A172 (cell line): ENCODE measurements around the gene MYO7B. TPM values are rescaled to one million over a fixed set of nuclear protein-coding genes. Genes with fewer than 3 reads are reported as not detected.

Source experiments
- DNase-seq: peaks from one replicate; pipeline ENCODE4 v3.0.0-alpha.2; 2015; ENCODE audit warnings: low spot score
- total RNA-seq: library from RNA; depleted of rRNA; stranded (reverse); fragments of >200 nt; shearing (Covaris generic); gene quantifications from 2 replicates; pipeline ENCODE4 v1.2.3, GENCODE V29; 2014

The MYO7B gene
- total RNA-seq, 1 experiment from 2014 or later, result 6.1 TPM

GRCh38 chr2:127661072-127661649 lies 125.7 kb downstream of the MYO7B start:
- DNase-seq, result no peak

- DNase-seq, result peak; percentile 55
These were observed 126.5 kb downstream of the MYO7B start for GRCh38 chr2:127661949-127662510.

- no peak for DNase-seq
These were observed 127.6 kb downstream of the MYO7B start for GRCh38 chr2:127662937-127663565.

- DNase-seq, result no peak
These were observed 128.1 kb downstream of the MYO7B start for GRCh38 chr2:127663566-127664064.

GRCh38 chr2:127664065-127664894 lies 128.8 kb downstream of the MYO7B start:
- no peak for DNase-seq

- DNase-seq, result no peak
These were observed 129.4 kb downstream of the MYO7B start for GRCh38 chr2:127664895-127665225.

- DNase-seq, result no peak
These were observed 129.9 kb downstream of the MYO7B start for GRCh38 chr2:127665267-127665893.

- DNase-seq, result no peak
These were observed 133.6 kb downstream of the MYO7B start for GRCh38 chr2:127669056-127669455.

GRCh38 chr2:127670055-127670956 lies 134.8 kb downstream of the MYO7B start:
- no peak for DNase-seq

GRCh38 chr2:127670957-127671290 lies 135.4 kb downstream of the MYO7B start:
- no peak for DNase-seq

- no peak for DNase-seq
These were observed 136.2 kb downstream of the MYO7B start for GRCh38 chr2:127671557-127672302.

GRCh38 chr2:127672341-127673224 lies 137.1 kb downstream of the MYO7B start:
- DNase-seq, result no peak

GRCh38 chr2:127673291-127674069 lies 138.0 kb downstream of the MYO7B start:
- no peak for DNase-seq

- peak; percentile 25 for DNase-seq
These were observed 139.0 kb downstream of the MYO7B start for GRCh38 chr2:127674241-127675209.

- DNase-seq, result peak; percentile 49
These were observed 140.1 kb downstream of the MYO7B start, which contains the start of gene LIMS2 for GRCh38 chr2:127675331-127676261. Gene LIMS2 (minus strand): TSS chr2:127675530. CDS start chr2:127675024, 506 bp downstream.

GRCh38 chr2:127676906-127677305 lies 141.4 kb downstream of the MYO7B start:
- no peak for DNase-seq
